GM19397 (cell line): ENCODE results near the gene PGAP6.
"Not testable (repeated sequence)": the region's sequence is repeated elsewhere in the genome, so short reads cannot be mapped to it uniquely, and the experiment has no call there.

Experiments
- ATAC-seq: cut with Tn5 transposase; IDR thresholded peaks from one replicate; pipeline ENCODE4 v1.9.1; 2021; ENCODE audit warnings: mild to moderate bottlenecking, moderate library complexity; ENCODE audit not compliant: unreplicated experiment

PGAP6 gene

GRCh38 chr16:381789-382717 is at the start of gene PGAP6:
PGAP6 (minus strand) TSS chr16:381978; CDS start chr16:381821, 157 bp downstream.
- peak; percentile 50 for ATAC-seq

GRCh38 chr16:430904-431303 is 49.1 kb upstream of the PGAP6 start:
- ATAC-seq: no peak

GRCh38 chr16:427250-427649 is 45.5 kb upstream of the PGAP6 start:
- ATAC-seq: no peak

- ATAC-seq: no peak
Measured at GRCh38 chr16:426906-427249, 45.1 kb upstream of the PGAP6 start.

- no peak for ATAC-seq
Measured at GRCh38 chr16:426115-426905, 44.5 kb upstream of the PGAP6 start.

GRCh38 chr16:425740-426114 is 43.9 kb upstream of the PGAP6 start:
- ATAC-seq: peak; percentile 40

GRCh38 chr16:425082-425718 is 43.4 kb upstream of the PGAP6 start, which contains the start of gene RAB11FIP3:
RAB11FIP3 (plus strand) TSS chr16:425649; CDS start chr16:426007, 358 bp downstream.
- ATAC-seq: peak; percentile 87

GRCh38 chr16:424623-425081 is 42.9 kb upstream of the PGAP6 start:
- ATAC-seq: no peak

GRCh38 chr16:424033-424622 is 42.4 kb upstream of the PGAP6 start:
- no peak for ATAC-seq

- not testable (repeated sequence) for ATAC-seq
Measured at GRCh38 chr16:422179-422578, 40.4 kb upstream of the PGAP6 start.

GRCh38 chr16:415170-415498 is 33.4 kb upstream of the PGAP6 start:
- ATAC-seq: not testable (repeated sequence)

GRCh38 chr16:414395-415169 is 32.8 kb upstream of the PGAP6 start:
- ATAC-seq: no peak

GRCh38 chr16:411576-412265 is 29.9 kb upstream of the PGAP6 start:
- ATAC-seq: no peak

GRCh38 chr16:410516-411178 is 28.9 kb upstream of the PGAP6 start:
- ATAC-seq: no peak

GRCh38 chr16:407253-407652 is 25.5 kb upstream of the PGAP6 start:
- ATAC-seq: no peak

GRCh38 chr16:405548-406506 is 24.0 kb upstream of the PGAP6 start:
- ATAC-seq: no peak

GRCh38 chr16:404971-405486 is 23.3 kb upstream of the PGAP6 start:
- no peak for ATAC-seq
